HL-60/S4 treated with retinoic acid at 250 ng/mL for 4 days and 3 days (cell line): ENCODE measurements around the gene GAL3ST3.
"Not testable (repeated sequence)": the region's sequence is repeated elsewhere in the genome, so short reads cannot be mapped to it uniquely, and the experiment has no call there.

Source experiments
- in situ Hi-C: fragments of 300-500 bp; cut with MboI; formaldehyde crosslinking; loops from 2 replicates; pipeline ENCODE4 v1.7.0; 2022; ENCODE audit warnings: low sequenced_read_pairs

The GAL3ST3 gene

DNA sequence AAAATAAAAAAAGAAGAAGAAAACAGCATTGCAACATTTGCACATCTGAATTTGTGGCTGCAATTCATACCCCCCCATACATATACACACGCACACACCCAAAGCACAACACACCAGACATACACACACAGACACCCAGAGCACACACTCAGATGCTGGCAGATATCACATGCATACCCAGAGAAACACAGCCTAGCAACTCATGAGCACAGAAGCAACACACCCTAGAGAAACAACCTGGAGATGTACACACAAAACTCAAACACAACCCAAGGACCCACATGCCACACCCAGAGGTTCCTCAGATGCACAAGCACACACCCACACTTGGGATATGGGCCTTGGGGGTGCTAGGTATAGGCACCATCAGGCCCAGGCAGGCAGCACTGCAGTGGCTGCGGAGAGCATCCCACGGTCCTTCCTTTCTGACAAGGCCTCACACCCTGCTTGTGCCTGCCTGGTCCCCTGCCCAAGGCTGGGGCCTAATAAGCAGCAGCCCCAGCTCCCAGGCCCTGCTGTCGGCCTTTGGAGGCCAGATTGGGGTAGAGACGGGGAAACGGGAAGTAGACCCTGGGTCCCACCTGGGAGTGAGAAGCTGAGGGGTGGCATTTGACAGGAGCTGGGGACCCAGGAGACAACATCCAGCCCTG lies 34.0 kb downstream of the GAL3ST3 start:
- in situ Hi-C loops: no loop called here

- in situ Hi-C loops: no loop called here
These were observed 35.2 kb downstream of the GAL3ST3 start for GRCh38 chr11:66013762-66014100.

DNA sequence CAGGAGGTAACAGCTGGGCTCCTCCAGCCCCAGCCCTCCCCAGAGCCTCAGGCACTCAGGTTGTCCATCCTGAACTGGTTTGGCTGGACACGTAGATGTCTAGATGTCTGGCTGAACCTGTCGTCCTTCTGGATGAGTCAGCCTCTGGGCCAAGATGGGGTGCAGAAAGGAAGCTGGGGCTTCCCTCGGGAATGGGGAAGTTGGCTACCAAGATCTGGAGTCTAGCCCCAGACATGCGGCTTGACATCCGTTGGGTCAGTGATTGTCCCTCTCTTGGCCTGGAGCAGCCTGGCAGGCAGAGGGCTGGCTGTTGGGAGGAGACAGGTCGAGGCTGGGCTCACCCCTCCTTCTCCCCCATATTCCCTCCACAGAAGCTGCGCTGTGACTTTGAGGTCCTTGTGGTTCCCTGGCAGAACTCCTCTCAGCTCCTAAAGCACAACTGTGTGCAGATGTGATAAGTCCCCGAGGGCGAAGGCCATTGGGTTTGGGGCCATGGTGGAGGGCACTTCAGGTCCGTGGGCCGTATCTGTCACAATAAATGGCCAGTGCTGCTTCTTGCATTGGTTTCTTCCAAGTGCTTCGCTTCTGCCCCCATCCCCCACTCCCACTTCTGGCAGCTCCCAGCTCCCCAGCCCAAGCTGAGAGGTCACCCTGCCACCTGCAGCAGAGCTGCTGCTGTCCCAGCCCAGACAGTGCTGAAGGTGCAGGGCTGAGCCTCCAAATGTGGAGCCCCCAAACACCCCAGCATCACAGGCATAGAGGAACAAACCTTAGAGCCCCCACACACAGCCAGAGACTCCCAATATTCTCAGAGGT lies 35.8 kb downstream of the GAL3ST3 start:
- in situ Hi-C loops: no loop called here

DNA sequence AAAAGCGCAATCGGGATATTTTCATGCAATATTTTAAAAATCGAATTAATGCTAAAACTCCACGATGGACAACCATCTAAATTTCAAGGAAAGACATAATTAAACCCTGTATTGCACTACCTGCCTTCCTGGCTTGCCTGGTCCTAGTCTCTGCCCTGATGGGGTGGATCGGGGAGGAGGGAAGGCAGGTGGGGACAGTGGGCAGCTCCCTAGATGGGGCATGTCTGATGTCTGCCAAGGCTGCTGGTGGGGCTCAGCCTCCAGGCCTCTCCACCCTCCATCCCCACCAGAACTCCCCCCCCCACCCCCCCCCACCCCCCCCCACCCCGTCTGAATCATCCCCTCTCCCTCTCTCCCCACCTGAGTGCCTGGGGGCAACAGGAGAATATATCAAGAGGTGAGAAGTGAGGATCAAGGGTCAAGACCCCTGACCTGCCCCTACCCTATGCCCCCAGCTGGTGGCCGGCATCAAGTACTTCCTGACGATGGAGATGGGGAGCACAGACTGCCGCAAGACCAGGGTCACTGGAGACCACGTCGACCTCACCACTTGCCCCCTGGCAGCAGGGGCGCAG lies 36.5 kb downstream of the GAL3ST3 start:
- in situ Hi-C loops: no loop called here

- in situ Hi-C loops: no loop called here
These were observed 37.1 kb downstream of the GAL3ST3 start, which contains the start of gene CST6 for GRCh38 chr11:66011785-66012303. Gene CST6 (plus strand): TSS chr11:66012008. CDS start chr11:66012045, 37 bp downstream.

GRCh38 chr11:66011239-66011784 lies 37.6 kb downstream of the GAL3ST3 start:
- in situ Hi-C loops: no loop called here

DNA sequence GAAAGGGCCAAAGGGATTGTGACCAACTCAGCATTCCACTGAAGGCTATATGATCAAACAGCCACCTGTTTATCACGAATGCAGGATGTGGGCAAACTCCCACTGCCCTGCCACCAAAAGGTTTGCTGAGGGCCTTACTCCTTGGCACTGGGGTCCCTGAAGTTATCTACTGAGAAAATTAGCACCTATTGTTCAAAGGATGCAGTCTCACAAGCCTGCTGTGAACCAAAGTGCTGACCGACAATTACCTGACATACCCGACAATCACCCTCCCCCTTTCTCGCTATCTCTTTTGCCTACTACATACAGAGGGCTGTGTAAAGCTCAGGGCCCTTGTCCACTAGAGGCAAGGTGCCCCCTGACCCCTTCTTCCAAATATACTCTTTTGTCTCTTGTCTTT lies 38.9 kb downstream of the GAL3ST3 start:
- in situ Hi-C loops: not testable (repeated sequence)

DNA sequence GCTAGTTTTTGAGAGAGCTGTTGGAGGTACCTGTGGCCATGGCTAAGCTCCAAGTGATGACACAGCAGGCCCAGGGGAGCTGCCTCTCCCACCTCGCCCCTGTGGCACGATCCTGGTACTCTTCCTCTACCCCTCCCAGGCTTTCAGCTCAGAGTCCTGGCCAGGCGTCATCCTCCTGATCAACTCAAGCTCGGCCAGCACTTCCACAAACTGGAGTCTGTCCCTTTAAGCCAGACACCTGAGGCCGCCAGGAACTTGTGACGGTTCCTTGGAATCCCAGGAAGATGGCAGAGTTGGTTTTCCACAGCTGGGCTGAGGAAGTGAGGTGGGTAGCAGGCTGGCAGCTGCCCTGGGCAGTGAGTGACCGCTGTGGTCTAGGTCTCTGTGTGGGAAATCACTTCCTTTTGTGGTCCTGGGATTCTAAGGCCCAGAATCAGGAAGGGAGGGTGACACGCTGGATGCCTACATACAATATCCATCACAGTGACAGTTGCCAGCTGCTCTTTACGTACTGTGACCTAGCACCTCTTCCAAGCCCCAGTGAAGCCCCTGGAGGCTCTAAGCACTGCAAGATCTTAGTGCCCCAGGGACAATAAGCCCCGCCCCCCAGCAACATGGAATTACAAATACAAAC lies 40.4 kb downstream of the GAL3ST3 start:
- in situ Hi-C loops: no loop called here

DNA sequence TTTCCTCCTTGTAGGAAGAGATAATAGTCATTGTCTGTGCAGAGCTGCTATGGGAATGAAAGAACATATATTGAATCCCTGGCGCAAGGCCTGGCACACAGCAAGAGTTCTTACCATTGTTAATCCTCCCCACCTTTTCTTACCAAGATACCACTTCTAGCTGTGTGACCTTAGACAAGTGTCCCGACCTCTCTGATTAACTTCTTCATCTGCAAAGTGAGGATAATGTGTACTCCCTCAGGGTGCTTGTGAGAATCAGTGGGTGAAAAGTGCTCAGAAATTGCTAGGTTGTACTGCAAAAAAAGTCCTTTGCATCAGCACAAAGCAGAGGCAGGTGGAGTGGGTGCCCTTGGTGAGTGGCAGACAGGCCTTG lies 40.9 kb downstream of the GAL3ST3 start:
- in situ Hi-C loops: no loop called here

GRCh38 chr11:66007201-66007634 lies 41.7 kb downstream of the GAL3ST3 start:
- in situ Hi-C loops: no loop called here

DNA sequence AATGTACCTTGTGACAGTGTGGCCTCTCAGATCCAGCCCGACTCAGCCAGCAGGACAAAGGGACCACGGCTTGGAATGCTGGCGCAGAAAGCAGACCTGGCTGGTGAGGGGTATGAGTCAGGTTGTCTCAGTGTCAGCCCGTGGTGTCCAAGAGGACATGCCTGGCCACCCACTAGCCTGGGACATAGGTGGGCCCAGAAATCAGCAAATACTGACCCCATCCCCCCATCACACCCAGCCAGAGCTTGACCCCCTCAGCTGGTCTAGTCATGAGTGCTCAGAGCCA lies 42.1 kb downstream of the GAL3ST3 start:
- in situ Hi-C loops: no loop called here

GRCh38 chr11:66006134-66006890 lies 42.6 kb downstream of the GAL3ST3 start:
- in situ Hi-C loops: no loop called here

GRCh38 chr11:66004186-66004585 lies 44.8 kb downstream of the GAL3ST3 start:
- in situ Hi-C loops: no loop called here

DNA sequence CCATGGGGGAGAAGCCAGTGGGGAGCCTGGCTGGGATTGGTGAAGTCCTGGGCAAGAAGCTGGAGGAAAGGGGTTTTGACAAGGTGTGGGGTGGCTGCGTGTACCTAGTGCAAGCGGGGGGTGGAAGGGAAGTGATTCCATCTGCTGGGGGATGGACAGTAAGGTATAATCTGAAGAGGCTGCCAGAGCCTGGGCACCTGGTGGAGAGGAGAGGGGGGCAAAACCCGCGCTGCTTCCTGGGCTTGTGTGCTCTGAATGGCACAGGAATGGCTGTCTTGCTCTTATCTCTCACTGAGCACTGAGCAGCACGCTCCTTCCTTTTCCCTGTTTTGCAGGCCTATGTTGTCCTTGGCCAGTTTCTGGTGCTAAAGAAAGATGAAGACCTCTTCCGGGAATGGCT lies 45.7 kb downstream of the GAL3ST3 start:
- in situ Hi-C loops: no loop called here

GRCh38 chr11:66002648-66003225 lies 46.2 kb downstream of the GAL3ST3 start:
- in situ Hi-C loops: no loop called here

GRCh38 chr11:66001942-66002647 lies 46.9 kb downstream of the GAL3ST3 start, which contains the start of the genes BANF1 and EIF1AD:
Gene BANF1 (plus strand): TSS chr11:66002503. CDS start chr11:66003251, 748 bp downstream.
Gene EIF1AD (minus strand): TSS chr11:66002157. CDS start chr11:66000389, 1,768 bp downstream.
- in situ Hi-C loops: no loop called here

GRCh38 chr11:65997286-65997685 lies 51.7 kb downstream of the GAL3ST3 start:
- in situ Hi-C loops: loop anchor here (25.0 kb wide), 1 partner anchor 285 kb away; the partner anchor contains the start of genes KAT5 and RNASEH2C

GRCh38 chr11:65992056-65992455 lies 56.9 kb downstream of the GAL3ST3 start:
- in situ Hi-C loops: loop anchor here (25.0 kb wide), 1 partner anchor 280 kb away; the partner anchor contains the start of genes KAT5 and RNASEH2C
